Mesothelial cell of epicardium (in vitro differentiated cells): ENCODE results near the gene TMED3. TPM values are rescaled to one million over a fixed set of nuclear protein-coding genes. Genes with fewer than 3 reads are reported as not detected.

ENCODE experiments used
- DNase-seq, 2 experiments: peaks; one replicate each; pipeline ENCODE4 v3.0.0; 2021; ENCODE audit warnings: low spot score in 2 of 2; ENCODE audit not compliant: unreplicated experiment in 2 of 2
- H3K27ac Mint-ChIP-seq: 2 replicates; pipeline ENCODE4 v1.8.0; 2021; ENCODE audit warnings: mixed read lengths
- H3K27me3 Mint-ChIP-seq: 2 replicates; pipeline ENCODE4 v1.8.0; 2021; ENCODE audit warnings: low read depth, mixed read lengths
- H3K36me3 Mint-ChIP-seq: 2 replicates; pipeline ENCODE4 v1.8.0; 2021; ENCODE audit warnings: mixed read lengths
- H3K4me1 Mint-ChIP-seq: 2 replicates; pipeline ENCODE4 v1.8.0; 2021; ENCODE audit warnings: mixed read lengths
- H3K4me3 Mint-ChIP-seq: 2 replicates; pipeline ENCODE4 v1.8.0; 2021; ENCODE audit warnings: mild to moderate bottlenecking, moderate library complexity, mixed read lengths
- H3K9me3 Mint-ChIP-seq: 2 replicates; pipeline ENCODE4 v1.8.0; 2021; ENCODE audit warnings: mixed read lengths
- CTCF ChIP-seq: fragments of 200-600 bp; sonication (generic); IDR thresholded peaks from one replicate; pipeline ENCODE4 v1.5.0; 2021; ENCODE audit warnings: antibody characterized with exemption; ENCODE audit not compliant: unreplicated experiment
- total RNA-seq: library from RNA; stranded (reverse); gene quantifications from 3 replicates; pipeline ENCODE4 v1.2.1, GENCODE V29; 2021

The TMED3 gene
- total RNA-seq, 1 donor from 2014 or later: 61.5 TPM

GRCh38 chr15:79299126-79299840, 11.6 kb upstream of the TMED3 start:
- Mint-ChIP-seq H3K36me3 (no peaks in the 10 kb centered on the region), H3K9me3 (no peaks in the 10 kb centered on the region), H3K27ac (no peak overlapping the region), H3K4me3 (no peak overlapping the region), H3K27me3 (peaks cover 80% of the 10 kb centered on the region), H3K4me1 (no peaks in the 10 kb centered on the region)
- DNase-seq: no peak
- TF ChIP-seq CTCF: no peak

DNA sequence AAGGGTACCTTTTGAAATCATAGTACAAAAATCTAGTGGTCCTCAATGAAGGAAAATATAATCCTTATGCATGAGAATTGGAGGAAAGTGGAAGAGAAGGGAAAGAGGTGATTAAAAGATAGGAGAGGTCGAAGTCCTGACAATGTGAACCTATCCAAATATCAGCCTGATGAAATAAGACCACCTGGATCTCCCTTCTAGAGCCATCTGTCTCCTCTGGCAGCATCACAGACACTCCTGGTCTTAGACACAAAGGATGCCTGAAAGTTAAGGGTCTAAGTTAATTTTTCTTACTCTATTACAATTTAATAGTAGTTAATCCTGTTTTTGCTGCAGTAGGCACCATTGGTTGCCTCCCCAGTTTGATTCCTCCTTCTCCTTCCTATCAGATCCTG, 11.1 kb upstream of the TMED3 start:
- no peak overlapping the region for H3K4me3 Mint-ChIP-seq
- no peaks in the 10 kb centered on the region for H3K36me3 Mint-ChIP-seq
- TF ChIP-seq CTCF: no peak
- peaks cover 80% of the 10 kb centered on the region for H3K27me3 Mint-ChIP-seq
- H3K9me3 Mint-ChIP-seq: no peaks in the 10 kb centered on the region
- no peak for DNase-seq
- no peak overlapping the region for H3K27ac Mint-ChIP-seq
- H3K4me1 Mint-ChIP-seq: no peaks in the 10 kb centered on the region

GRCh38 chr15:79307251-79307650, 3.7 kb upstream of the TMED3 start:
- Mint-ChIP-seq H3K9me3 (no peaks in the 10 kb centered on the region), H3K36me3 (no peaks in the 10 kb centered on the region), H3K27ac (no peak overlapping the region), H3K4me3 (no peak overlapping the region), H3K4me1 (peaks cover 13% of the 10 kb centered on the region), H3K27me3 (peaks cover 73% of the 10 kb centered on the region)
- no peak for TF ChIP-seq CTCF
- no peak for DNase-seq

DNA sequence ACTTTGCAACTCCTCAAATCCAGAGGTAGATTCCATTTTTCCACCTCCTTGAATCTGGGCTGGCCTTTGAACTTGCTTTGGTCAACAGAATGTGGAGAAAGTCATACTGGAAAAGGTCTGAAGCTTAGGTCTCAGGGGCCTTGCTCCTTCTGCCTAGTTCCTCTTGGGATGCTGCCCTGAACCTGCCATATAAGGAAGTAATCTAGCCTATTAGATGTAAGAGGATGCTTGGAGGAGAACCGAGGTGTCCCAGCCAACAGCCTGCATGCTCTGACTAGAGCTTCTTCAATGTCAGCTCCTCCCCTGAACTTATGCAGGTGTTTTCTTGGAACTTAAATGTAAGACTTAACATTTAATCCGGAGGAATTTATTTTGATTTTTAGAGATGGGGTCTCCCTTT, 2.0 kb upstream of the TMED3 start:
- Mint-ChIP-seq H3K4me1 (peaks cover 23% of the 10 kb centered on the region), H3K36me3 (peaks cover 7% of the 10 kb centered on the region), H3K4me3 (no peak overlapping the region), H3K9me3 (no peaks in the 10 kb centered on the region), H3K27me3 (peaks cover 61% of the 10 kb centered on the region), H3K27ac (no peak overlapping the region)
- DNase-seq: no peak
- TF ChIP-seq CTCF: no peak

GRCh38 chr15:79310612-79310984, 314 bp upstream of the TMED3 start:
- Mint-ChIP-seq H3K9me3 (no peaks in the 10 kb centered on the region), H3K4me1 (peaks cover 26% of the 10 kb centered on the region), H3K27ac (peak overlapping the region; percentile 68), H3K4me3 (peak overlapping the region; percentile 76), H3K36me3 (peaks cover 22% of the 10 kb centered on the region), H3K27me3 (peaks cover 45% of the 10 kb centered on the region)
- TF ChIP-seq CTCF: no peak
- no peak for DNase-seq
